Ishikawa (cell line): Measurements from ENCODE around the gene GTPBP3.

Experiments used
- CREB1 ChIP-seq: IDR thresholded peaks from 2 replicates; pipeline ENCODE4 v1.6.1; 2012; ENCODE audit warnings: low read depth
- EGR1 ChIP-seq: IDR thresholded peaks from 2 replicates; pipeline ENCODE4 v1.6.1; 2012
- RAD21 ChIP-seq: IDR thresholded peaks from 2 replicates; pipeline ENCODE4 v1.6.1; 2012; ENCODE audit warnings: low read depth
- TF ChIP-seq, protein P1 (sequence below): IDR thresholded peaks from 2 replicates; pipeline ENCODE4 v1.6.1; 2012; ENCODE audit warnings: low read depth, mild to moderate bottlenecking

DNA sequence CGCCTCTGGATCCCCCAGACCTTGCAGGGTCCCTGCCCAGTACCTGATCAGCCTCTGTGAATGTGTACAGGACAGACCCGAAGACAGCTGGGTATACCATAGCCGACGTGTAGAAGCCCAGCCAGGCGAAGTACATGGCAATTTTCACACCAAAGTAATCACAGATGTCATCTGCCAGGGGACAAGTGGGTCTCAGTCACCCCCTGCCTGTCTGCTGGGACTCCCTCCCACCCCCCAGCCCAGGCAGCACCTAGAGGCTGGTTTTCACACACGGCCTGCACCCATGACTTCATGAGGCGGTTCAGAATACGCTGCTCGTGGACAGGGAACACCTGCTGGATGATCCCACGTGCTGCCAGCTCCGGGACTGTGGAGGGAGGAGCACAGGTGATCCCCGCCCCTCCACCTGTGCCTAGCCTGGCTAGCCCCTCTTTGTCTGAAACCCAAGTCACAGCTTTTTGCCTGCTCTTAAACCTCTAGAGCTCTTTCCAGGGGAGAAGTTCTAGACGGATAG is 6.3 kb upstream of the GTPBP3 start:
- TF ChIP-seq EGR1 (no peak), RAD21 (no peak), CREB1 (no peak)
- TF ChIP-seq, protein P1, sequence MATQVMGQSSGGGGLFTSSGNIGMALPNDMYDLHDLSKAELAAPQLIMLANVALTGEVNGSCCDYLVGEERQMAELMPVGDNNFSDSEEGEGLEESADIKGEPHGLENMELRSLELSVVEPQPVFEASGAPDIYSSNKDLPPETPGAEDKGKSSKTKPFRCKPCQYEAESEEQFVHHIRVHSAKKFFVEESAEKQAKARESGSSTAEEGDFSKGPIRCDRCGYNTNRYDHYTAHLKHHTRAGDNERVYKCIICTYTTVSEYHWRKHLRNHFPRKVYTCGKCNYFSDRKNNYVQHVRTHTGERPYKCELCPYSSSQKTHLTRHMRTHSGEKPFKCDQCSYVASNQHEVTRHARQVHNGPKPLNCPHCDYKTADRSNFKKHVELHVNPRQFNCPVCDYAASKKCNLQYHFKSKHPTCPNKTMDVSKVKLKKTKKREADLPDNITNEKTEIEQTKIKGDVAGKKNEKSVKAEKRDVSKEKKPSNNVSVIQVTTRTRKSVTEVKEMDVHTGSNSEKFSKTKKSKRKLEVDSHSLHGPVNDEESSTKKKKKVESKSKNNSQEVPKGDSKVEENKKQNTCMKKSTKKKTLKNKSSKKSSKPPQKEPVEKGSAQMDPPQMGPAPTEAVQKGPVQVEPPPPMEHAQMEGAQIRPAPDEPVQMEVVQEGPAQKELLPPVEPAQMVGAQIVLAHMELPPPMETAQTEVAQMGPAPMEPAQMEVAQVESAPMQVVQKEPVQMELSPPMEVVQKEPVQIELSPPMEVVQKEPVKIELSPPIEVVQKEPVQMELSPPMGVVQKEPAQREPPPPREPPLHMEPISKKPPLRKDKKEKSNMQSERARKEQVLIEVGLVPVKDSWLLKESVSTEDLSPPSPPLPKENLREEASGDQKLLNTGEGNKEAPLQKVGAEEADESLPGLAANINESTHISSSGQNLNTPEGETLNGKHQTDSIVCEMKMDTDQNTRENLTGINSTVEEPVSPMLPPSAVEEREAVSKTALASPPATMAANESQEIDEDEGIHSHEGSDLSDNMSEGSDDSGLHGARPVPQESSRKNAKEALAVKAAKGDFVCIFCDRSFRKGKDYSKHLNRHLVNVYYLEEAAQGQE = no peak
